ENCODE data around the gene PBXIP1. TPM values are rescaled to one million over a fixed set of nuclear protein-coding genes. Genes with fewer than 3 reads are reported as not detected.

PBXIP1 gene
- total and polyA plus RNA-seq, 2 of the 13 experiments (the other 11 are each of a cell fraction or from before 2014, with no cell fraction given), result 16.3 to 31.9 TPM

DNA sequence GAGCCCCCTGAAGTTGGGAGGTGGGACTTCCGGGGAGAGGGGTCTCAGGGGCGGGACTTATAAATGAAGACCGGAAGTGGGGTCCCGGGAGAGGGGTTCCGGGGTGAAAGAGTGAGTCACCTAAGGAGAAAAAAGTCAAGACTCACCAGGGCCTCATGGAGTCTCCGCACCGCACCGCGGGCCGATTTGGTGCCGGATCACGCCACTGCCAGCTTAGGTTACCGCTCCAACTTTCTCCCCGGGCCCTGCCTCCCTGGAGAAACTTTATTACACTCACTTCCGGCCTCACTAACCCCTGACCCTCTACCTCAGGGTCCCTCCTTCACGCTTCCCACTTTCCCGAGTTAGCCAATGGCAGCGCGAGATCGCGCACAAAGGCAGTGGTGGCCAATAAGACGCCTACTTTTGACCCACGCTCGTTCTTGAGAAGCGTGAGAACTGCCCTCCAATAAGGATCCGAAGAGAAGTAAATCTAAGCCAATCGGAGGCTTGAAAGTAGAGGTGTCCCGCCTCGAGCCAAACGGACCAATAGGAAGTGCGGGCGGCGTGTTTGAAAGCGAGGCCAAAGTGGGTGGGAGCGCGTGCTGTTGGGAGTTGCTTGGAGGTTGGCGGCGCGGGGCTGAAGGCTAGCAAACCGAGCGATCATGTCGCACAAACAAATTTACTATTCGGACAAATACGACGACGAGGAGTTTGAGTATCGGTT is 18.4 kb upstream of the PBXIP1 start, which contains the start of gene CKS1B:
TSS of gene CKS1B (plus strand) at position 580 of the 706 bp plus-strand sequence. CDS start at position 645, 65 bp downstream.
- ATAC-seq (peak; percentile 83), DNase-seq (ENCODE audit: low spot score) (peak; percentile 100), FAIRE-seq (peak; percentile 99)
- 1% methylated on average over 39 of the region's 47 CpGs for WGBS (ENCODE audit: low lambda C conversion rate)
- Histone ChIP-seq H3K79me2 (ENCODE audit: insufficient read depth, low read length) (peaks cover 65% of the 10 kb centered on the region), H3K9me3 (ENCODE audit: low read length) (no peaks in the 10 kb centered on the region), H4K20me1 (ENCODE audit: insufficient read depth, low read length) (no peaks in the 10 kb centered on the region), H3K4me2 (ENCODE audit: low read depth, low read length) (peak within 1 kb of the TSS; percentile 100), H3K27me3 (ENCODE audit: control insufficient read depth in 1 of 2, insufficient read depth in 2 of 2, low read length in 2 of 2) (no peaks in the 10 kb centered on the region; a peak in 1 of 5 replicates), H3K4me3 (replicated peaks in 1 of 3; ENCODE audit: insufficient read depth in 1 of 3, low read depth in 2 of 3, low read length in 3 of 3) (peak within 1 kb of the TSS; percentile 67 to 84 (median 72)), H3K4me1 (ENCODE audit: insufficient read depth, low read length) (peaks cover 62% of the 10 kb centered on the region), H3K27ac (ENCODE audit: extremely low read length, insufficient read depth, low read length) (peak within 1 kb of the TSS; percentile 100), H2AFZ (ENCODE audit: low read length) (no peak within 1 kb of the TSS), H3K9ac (ENCODE audit: insufficient read depth, low read depth, low read length) (peak within 1 kb of the TSS; percentile 98), H3K36me3 (replicated peaks in 1 of 2; ENCODE audit: control insufficient read depth in 1 of 2, insufficient read depth in 2 of 2, low read length in 2 of 2) (peaks cover 0 to 13% of the 10 kb centered on the region in 2 experiments; a peak in 3 of 5 replicates)
- ChIA-PET CTCF (ENCODE audit: low intra/inter-chr PET ratio, low total read pairs) (interaction anchor here (1.1 kb wide), 1 partner anchor 44 kb away, joined by 3 read pairs; no protein-coding TSS in a partner anchor), POLR2A (interaction anchor here (1.0 to 6.6 kb wide), 21 partner anchors 10 to 161 kb away, joined by 3 to 148 read pairs (median 11); partner anchors contain the start of genes ADAM15, FLAD1, LENEP and PBXIP1)
- no TSS peak for BruUV-seq (replicated peaks)
- in situ Hi-C loops (cut with HindIII; ENCODE audit: extremely low pct_ligation_motif_present, low pct_unique_long_range_greater_than_20kb), result no loop called here
- intact Hi-C loops (cut with micrococcal nuclease; ENCODE audit: unreplicated experiment), result loop anchor here (2.0 kb wide), 1 partner anchor 89 kb away; the partner anchor contains the start of gene EFNA4
- TF ChIP-seq ZNF644 (CRISPR knock-in tag; IDR thresholded peaks at IDR 0.05; ENCODE audit: low read depth), result no peak
- peak; percentile 78; the same call in 1 of the 2 replicates for TF ChIP-seq ZNF598 (CRISPR knock-in tag; IDR thresholded peaks at IDR 0.05; ENCODE audit: borderline replicate concordance)
- TF ChIP-seq RCOR2 (CRISPR knock-in tag; IDR thresholded peaks at IDR 0.05), result no peak
- no peak for TF ChIP-seq TBL1XR1 (IDR thresholded peaks at IDR 0.05; ENCODE audit: borderline replicate concordance, low read length, partially characterized antibody)
- no peak for TF ChIP-seq ZNF235 (CRISPR knock-in tag; IDR thresholded peaks at IDR 0.05; ENCODE audit: borderline replicate concordance)
- TF ChIP-seq ZFP37 (CRISPR knock-in tag; IDR thresholded peaks at IDR 0.05; ENCODE audit: borderline replicate concordance), result no peak
- TF ChIP-seq GABPB1 (CRISPR knock-in tag; IDR thresholded peaks at IDR 0.05), result peak; percentile 94
- no peak for TF ChIP-seq TCF7L2 (IDR thresholded peaks at IDR 0.05; ENCODE audit: low read depth, low read length)
- peak; percentile 87 for TF ChIP-seq ATF1 (CRISPR knock-in tag; IDR thresholded peaks at IDR 0.05)
- no peak for TF ChIP-seq ZNF10 (CRISPR knock-in tag; IDR thresholded peaks at IDR 0.05; ENCODE audit: borderline replicate concordance, low read depth)
- TF ChIP-seq SCMH1 (CRISPR knock-in tag; IDR thresholded peaks at IDR 0.05; ENCODE audit: borderline replicate concordance), result no peak
- TF ChIP-seq, protein P1, sequence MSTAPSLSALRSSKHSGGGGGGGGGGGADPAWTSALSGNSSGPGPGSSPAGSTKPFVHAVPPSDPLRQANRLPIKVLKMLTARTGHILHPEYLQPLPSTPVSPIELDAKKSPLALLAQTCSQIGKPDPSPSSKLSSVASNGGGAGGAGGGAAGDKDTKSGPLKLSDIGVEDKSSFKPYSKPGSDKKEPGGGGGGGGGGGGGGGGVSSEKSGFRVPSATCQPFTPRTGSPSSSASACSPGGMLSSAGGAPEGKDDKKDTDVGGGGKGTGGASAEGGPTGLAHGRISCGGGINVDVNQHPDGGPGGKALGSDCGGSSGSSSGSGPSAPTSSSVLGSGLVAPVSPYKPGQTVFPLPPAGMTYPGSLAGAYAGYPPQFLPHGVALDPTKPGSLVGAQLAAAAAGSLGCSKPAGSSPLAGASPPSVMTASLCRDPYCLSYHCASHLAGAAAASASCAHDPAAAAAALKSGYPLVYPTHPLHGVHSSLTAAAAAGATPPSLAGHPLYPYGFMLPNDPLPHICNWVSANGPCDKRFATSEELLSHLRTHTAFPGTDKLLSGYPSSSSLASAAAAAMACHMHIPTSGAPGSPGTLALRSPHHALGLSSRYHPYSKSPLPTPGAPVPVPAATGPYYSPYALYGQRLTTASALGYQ (CRISPR knock-in tag; IDR thresholded peaks at IDR 0.05), result no peak
- TF ChIP-seq KAT2B (IDR thresholded peaks at IDR 0.05; ENCODE audit: borderline replicate concordance, low read depth, low read length), result no peak
- TF ChIP-seq NFKB2 (CRISPR knock-in tag; IDR thresholded peaks at IDR 0.05; ENCODE audit: borderline replicate concordance), result peak; percentile 65; the same call in 1 of the 2 replicates
- TF ChIP-seq MIXL1 (CRISPR knock-in tag; IDR thresholded peaks at IDR 0.05), result no peak
- TF ChIP-seq MLX (CRISPR knock-in tag; IDR thresholded peaks at IDR 0.05), result 0 out of 2 replicates have a peak, but pooled peaks have one; percentile 19
- no peak for TF ChIP-seq ZNF777 (CRISPR knock-in tag; IDR thresholded peaks at IDR 0.05)
- TF ChIP-seq, protein P2, sequence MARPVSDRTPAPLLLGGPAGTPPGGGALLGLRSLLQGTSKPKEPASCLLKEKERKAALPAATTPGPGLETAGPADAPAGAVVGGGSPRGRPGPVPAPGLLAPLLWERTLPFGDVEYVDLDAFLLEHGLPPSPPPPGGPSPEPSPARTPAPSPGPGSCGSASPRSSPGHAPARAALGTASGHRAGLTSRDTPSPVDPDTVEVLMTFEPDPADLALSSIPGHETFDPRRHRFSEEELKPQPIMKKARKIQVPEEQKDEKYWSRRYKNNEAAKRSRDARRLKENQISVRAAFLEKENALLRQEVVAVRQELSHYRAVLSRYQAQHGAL (CRISPR knock-in tag; IDR thresholded peaks at IDR 0.05; ENCODE audit: not compliant biosample characterization), result no peak
- peak; percentile 53; the same call in 1 of the 2 replicates for TF ChIP-seq ERF (CRISPR knock-in tag; IDR thresholded peaks at IDR 0.05)
- no peak for TF ChIP-seq ZNF75D (CRISPR knock-in tag; IDR thresholded peaks at IDR 0.05; ENCODE audit: borderline replicate concordance)
